Small intestine (tissue), 16 donors: ENCODE measurements around the gene MCMBP. TPM values are rescaled to one million over a fixed set of nuclear protein-coding genes. Genes with fewer than 3 reads are reported as not detected.
"Not testable (repeated sequence)": the region's sequence is repeated elsewhere in the genome, so short reads cannot be mapped to it uniquely, and the experiment has no call there.

Experiments used
- DNase-seq, 2 donors: peaks; one replicate each; pipeline versions ENCODE4 v3.0.0 to v3.0.0-alpha.2; 2013
- FAIRE-seq: peaks from 2 replicates; lab custom pipeline; 2012; peaks lifted over from hg19 to GRCh38; lab: Jason Lieb, UNC
- H3K27ac ChIP-seq, 3 donors: one replicate each; pipeline ENCODE4 v1.5.1; 2013; ENCODE audit warnings: low read length in 2 of 3, mild to moderate bottlenecking in 2 of 3, control low read depth in 1 of 3, inconsistent platforms in 1 of 3, low read depth in 1 of 3, moderate library complexity in 1 of 3
- H3K27me3 ChIP-seq, 3 donors: one replicate each; pipeline ENCODE4 v1.6.1; 2013; ENCODE audit warnings: low read length in 3 of 3, inconsistent platforms in 1 of 3; ENCODE audit not compliant: control insufficient read depth in 3 of 3, insufficient read depth in 3 of 3
- H3K36me3 ChIP-seq, 3 donors: one replicate each; pipeline ENCODE4 v1.6.1; 2013; ENCODE audit warnings: low read length in 3 of 3, inconsistent platforms in 1 of 3, low read depth in 1 of 3, mild to moderate bottlenecking in 1 of 3, moderate library complexity in 1 of 3; ENCODE audit not compliant: control insufficient read depth in 3 of 3, insufficient read depth in 2 of 3
- H3K4me1 ChIP-seq, 3 donors: one replicate each; pipeline ENCODE4 v1.6.1; 2013; ENCODE audit warnings: low read length in 2 of 3, inconsistent platforms in 1 of 3, low read depth in 1 of 3, mild to moderate bottlenecking in 1 of 3, moderate library complexity in 1 of 3; ENCODE audit not compliant: control insufficient read depth in 3 of 3, insufficient read depth in 2 of 3
- H3K4me3 ChIP-seq, 3 donors: one replicate each; pipeline ENCODE4 v1.5.1; 2013; ENCODE audit warnings: low read length in 3 of 3, control low read depth in 1 of 3, inconsistent platforms in 1 of 3, low read depth in 1 of 3, mild to moderate bottlenecking in 1 of 3, moderate library complexity in 1 of 3
- H3K9me3 ChIP-seq, 2 donors: one replicate each; pipeline ENCODE4 v1.6.1; 2013; ENCODE audit warnings: low read depth in 1 of 2, low read length in 1 of 2; ENCODE audit not compliant: control insufficient read depth in 2 of 2, insufficient read depth in 1 of 2
- WGBS, 3 donors: extraction: QIAGEN DNeasy Blood & Tissue Kit; methylation state at CpG; one replicate each; pipeline ENCODE4 v1.1.7; 2013; 5-methylcytosine and 5-hydroxymethylcytosine counted together
- long read RNA-seq, 10 donors: transcript quantifications; one replicate each; lab custom pipeline, GENCODE V29; 2026
- polyA plus RNA-seq, 4 donors: library from polyadenylated mRNA; stranded (reverse) in 3 of 4; unstranded in 1 of 4; fragments of 200-250 nt in 3 of 4; fragments of 120-200 nt in 1 of 4; gene quantifications; one replicate each; pipeline versions ENCODE4 v1.2.1 to v1.2.3, GENCODE V29; 2013
- donor health status: healthy with polysubstance abuse.
- donor health status: control.
- donor health status: control.
- donor health status: Bipolar disorder and iron deficiency.
- donor health status: healthy.

MCMBP gene, protein sequence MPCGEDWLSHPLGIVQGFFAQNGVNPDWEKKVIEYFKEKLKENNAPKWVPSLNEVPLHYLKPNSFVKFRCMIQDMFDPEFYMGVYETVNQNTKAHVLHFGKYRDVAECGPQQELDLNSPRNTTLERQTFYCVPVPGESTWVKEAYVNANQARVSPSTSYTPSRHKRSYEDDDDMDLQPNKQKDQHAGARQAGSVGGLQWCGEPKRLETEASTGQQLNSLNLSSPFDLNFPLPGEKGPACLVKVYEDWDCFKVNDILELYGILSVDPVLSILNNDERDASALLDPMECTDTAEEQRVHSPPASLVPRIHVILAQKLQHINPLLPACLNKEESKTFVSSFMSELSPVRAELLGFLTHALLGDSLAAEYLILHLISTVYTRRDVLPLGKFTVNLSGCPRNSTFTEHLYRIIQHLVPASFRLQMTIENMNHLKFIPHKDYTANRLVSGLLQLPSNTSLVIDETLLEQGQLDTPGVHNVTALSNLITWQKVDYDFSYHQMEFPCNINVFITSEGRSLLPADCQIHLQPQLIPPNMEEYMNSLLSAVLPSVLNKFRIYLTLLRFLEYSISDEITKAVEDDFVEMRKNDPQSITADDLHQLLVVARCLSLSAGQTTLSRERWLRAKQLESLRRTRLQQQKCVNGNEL
- polyA plus RNA-seq: 10 to 100 TPM; 21.5 to 37.6 (median 25.8) TPM
- long read RNA-seq, donor 1, full-length matches to known transcripts: 15 of 20 reads
- long read RNA-seq, donor 1, partial matches to known transcripts: 5 of 20 reads
- long read RNA-seq, donor 1, other reads (novel, unspliced or antisense): 0 of 20 reads
- long read RNA-seq, donor 2, full-length matches to known transcripts: 4 of 4 reads
- long read RNA-seq, donor 2, partial matches to known transcripts: 0 of 4 reads
- long read RNA-seq, donor 2, other reads (novel, unspliced or antisense): 0 of 4 reads
- long read RNA-seq, donor 3, full-length matches to known transcripts: 3 of 3 reads
- long read RNA-seq, donor 3, partial matches to known transcripts: 0 of 3 reads
- long read RNA-seq, donor 3, other reads (novel, unspliced or antisense): 0 of 3 reads
- long read RNA-seq, donor 4: 0 reads
- long read RNA-seq, donor 5: 0 reads
- long read RNA-seq, donor 6, full-length matches to known transcripts: 4 of 4 reads
- long read RNA-seq, donor 6, partial matches to known transcripts: 0 of 4 reads
- long read RNA-seq, donor 6, other reads (novel, unspliced or antisense): 0 of 4 reads
- long read RNA-seq, donor 7: 0 reads
- long read RNA-seq, donor 8, full-length matches to known transcripts: 1 of 1 reads
- long read RNA-seq, donor 8, partial matches to known transcripts: 0 of 1 reads
- long read RNA-seq, donor 8, other reads (novel, unspliced or antisense): 0 of 1 reads
- long read RNA-seq, donor 9, full-length matches to known transcripts: 3 of 3 reads
- long read RNA-seq, donor 9, partial matches to known transcripts: 0 of 3 reads
- long read RNA-seq, donor 9, other reads (novel, unspliced or antisense): 0 of 3 reads
- long read RNA-seq, donor 10, full-length matches to known transcripts: 8 of 8 reads
- long read RNA-seq, donor 10, partial matches to known transcripts: 0 of 8 reads
- long read RNA-seq, donor 10, other reads (novel, unspliced or antisense): 0 of 8 reads

DNA sequence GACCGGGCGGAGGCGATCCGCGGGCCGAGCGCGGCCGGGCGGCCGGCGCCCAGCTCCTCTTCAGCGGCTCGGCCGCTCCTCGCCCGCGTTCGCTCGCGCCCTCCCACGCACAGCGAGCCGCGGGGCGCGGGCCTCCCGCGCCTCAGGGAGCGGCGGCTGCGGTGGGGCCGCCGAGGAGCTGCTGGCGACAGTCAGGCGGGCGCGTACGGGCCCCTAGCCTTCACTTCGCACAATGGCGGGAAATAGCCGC lies at the start of gene MCMBP:
MCMBP (minus strand) TSS at position 234 of the 250 bp plus-strand sequence. CDS start 259 bp downstream, outside the sequence.
- Histone ChIP-seq H3K4me3 (peak within 1 kb of the TSS; percentile 88 to 97 (median 94)), H3K27ac (peak within 1 kb of the TSS; percentile 74 to 93 (median 92)), H3K27me3 (no peaks in the 10 kb centered on the region), H3K36me3 (no peaks in the 10 kb centered on the region), H3K4me1 (peaks cover 3 to 6% (median 3%) of the 10 kb centered on the region in 3 donors), H3K9me3 (no peaks in the 10 kb centered on the region)
- FAIRE-seq: no peak
- 0 to 1% (median 1%) methylated on average over 36 to 42 of the region's 42 CpGs for WGBS, 3 donors
- DNase-seq: no peak

DNA sequence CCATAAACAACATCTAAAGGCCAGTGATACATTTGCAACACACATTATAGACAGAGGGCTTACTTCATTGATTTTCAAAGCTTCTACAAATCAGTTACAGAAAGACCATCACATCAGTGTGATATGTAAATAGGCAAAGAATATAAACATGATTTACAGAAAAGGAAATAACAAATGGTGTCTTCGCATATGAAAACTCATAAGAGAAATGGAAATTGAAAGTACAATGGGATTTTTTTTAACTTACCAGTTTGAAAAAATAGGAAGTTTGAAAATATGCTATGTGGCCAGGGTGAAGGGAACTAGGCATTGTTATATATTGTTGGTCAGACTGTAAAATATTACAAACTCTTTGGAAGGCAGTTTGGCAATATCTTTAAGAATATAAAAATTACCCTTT lies 47.2 kb upstream of the MCMBP start:
- H3K27ac ChIP-seq: no peak overlapping the region
- DNase-seq (no peak), FAIRE-seq (no peak)
- H3K27me3 ChIP-seq: no peaks in the 10 kb centered on the region
- 59 to 82% (median 63%) methylated on average over 1 of the region's 1 CpG for WGBS, 3 donors
- peaks cover 17 to 29% (median 18%) of the 10 kb centered on the region in 3 donors for H3K36me3 ChIP-seq
- no peaks in the 10 kb centered on the region for H3K4me1 ChIP-seq
- no peaks in the 10 kb centered on the region for H3K9me3 ChIP-seq
- H3K4me3 ChIP-seq: no peak overlapping the region

DNA sequence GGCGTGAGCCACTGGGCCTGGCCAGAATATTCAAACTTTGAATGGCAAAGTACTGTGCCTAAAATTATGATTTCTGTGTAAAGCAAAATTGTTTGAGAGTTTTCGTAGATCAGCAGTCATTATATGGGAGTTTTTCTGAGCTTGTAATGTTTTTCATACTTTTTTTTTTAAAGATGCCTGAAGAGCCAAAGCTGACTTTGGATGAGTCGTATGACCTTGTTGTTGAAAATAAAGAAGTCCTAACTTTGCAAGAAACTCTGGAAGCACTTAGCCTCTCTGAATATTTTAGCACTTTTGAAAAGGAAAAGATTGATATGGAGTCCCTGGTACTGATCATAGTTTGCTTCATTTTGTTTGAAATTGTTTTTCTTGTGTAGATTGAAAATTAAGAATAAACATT lies 46.6 kb upstream of the MCMBP start:
- WGBS, 3 donors: 94 to 95% (median 95%) methylated on average over 3 of the region's 3 CpGs
- DNase-seq (no peak), FAIRE-seq (no peak)
- Histone ChIP-seq H3K4me1 (no peaks in the 10 kb centered on the region), H3K27me3 (no peaks in the 10 kb centered on the region), H3K27ac (no peak overlapping the region), H3K9me3 (no peaks in the 10 kb centered on the region), H3K4me3 (no peak overlapping the region), H3K36me3 (peaks cover 14 to 24% (median 17%) of the 10 kb centered on the region in 3 donors)

DNA sequence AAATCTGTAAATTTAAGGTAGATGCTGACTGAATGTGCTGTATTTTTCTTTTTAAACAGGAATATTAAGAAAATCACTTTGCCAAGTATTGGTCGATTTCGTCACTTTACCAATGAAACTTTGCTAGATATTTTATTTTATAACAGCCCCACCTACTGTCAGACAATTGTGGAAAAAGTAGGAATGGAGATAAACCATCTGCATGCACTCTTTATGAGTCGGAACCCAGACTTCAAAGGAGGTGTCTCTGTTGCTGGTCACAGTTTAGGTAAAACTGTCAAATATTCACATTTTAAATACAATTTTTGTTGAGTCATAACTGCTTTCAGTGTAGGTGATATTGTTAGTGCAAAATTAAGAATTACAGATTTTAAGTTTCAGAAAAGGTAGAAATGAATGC lies 45.1 kb upstream of the MCMBP start:
- H3K4me1 ChIP-seq: no peaks in the 10 kb centered on the region
- DNase-seq: no peak
- H3K27me3 ChIP-seq: no peaks in the 10 kb centered on the region
- no peak for FAIRE-seq
- H3K36me3 ChIP-seq: peaks cover 13 to 31% (median 18%) of the 10 kb centered on the region in 3 donors
- no peak overlapping the region for H3K4me3 ChIP-seq
- WGBS, 3 donors: 72 to 83% (median 74%) methylated on average over 3 of the region's 3 CpGs
- no peaks in the 10 kb centered on the region for H3K9me3 ChIP-seq
- H3K27ac ChIP-seq: no peak overlapping the region

DNA sequence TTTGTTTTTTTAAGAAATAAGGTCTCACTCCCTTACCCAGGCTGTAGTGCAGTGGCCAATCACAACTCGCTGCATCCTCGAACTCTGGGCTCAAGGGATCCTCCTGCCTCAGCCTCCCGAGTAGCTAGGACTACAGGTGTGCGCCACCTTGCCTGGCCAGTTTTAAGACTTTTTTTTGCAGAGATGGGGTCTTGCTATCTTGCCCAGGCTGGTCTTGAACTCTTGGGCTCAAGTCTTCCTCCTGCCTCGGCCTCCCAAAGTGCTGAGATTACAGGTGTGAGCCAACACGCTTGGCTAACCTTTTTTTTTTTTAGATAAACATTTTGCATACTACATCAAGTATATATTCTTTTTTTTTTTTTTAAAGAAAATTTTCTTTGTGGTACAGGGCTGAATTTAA lies 38.0 kb upstream of the MCMBP start:
- H3K27me3 ChIP-seq: no peaks in the 10 kb centered on the region
- peaks cover 3 to 48% (median 10%) of the 10 kb centered on the region in 3 donors for H3K36me3 ChIP-seq

GRCh38 chr10:119908166-119908565 lies 35.5 kb upstream of the MCMBP start:
- H3K27ac ChIP-seq: no peak overlapping the region
- H3K36me3 ChIP-seq: peaks cover 11 to 46% (median 18%) of the 10 kb centered on the region in 3 donors
- H3K27me3 ChIP-seq: no peaks in the 10 kb centered on the region
- no peaks in the 10 kb centered on the region for H3K4me1 ChIP-seq
- DNase-seq (no peak), FAIRE-seq (no peak)
- no peaks in the 10 kb centered on the region for H3K9me3 ChIP-seq
- no peak overlapping the region for H3K4me3 ChIP-seq

More for the DNA sequence above, 38.0 kb upstream of the MCMBP start:
- no peak overlapping the region for H3K4me3 ChIP-seq
- WGBS, 3 donors: 97 to 100% (median 99%) methylated on average over 6 of the region's 6 CpGs
- no peaks in the 10 kb centered on the region for H3K9me3 ChIP-seq
- H3K4me1 ChIP-seq: no peaks in the 10 kb centered on the region
- DNase-seq: no peak
- H3K27ac ChIP-seq: no peak overlapping the region
- FAIRE-seq: no peak

DNA sequence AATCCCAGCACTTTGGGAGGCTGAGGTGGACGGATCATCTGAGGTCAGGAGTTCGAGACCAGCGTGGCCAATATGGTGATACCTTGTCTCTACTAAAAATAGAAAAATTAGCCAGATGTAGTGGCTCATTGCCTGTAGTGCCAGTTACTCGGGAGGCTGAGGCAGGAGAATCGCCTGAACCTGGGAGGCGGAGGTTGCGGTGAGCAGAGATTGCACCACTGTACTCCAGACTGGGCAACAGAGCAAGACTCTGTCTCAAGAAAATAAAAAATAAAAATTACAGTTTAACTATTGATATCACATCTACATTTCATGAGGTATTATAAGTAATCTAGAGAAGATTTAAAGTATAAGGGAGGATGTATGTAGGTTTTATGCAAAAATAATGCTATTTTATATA lies 35.1 kb upstream of the MCMBP start:
- H3K27ac ChIP-seq, DNase-seq, H3K9me3 ChIP-seq, FAIRE-seq, H3K4me3 ChIP-seq, H3K4me1 ChIP-seq, H3K27me3 ChIP-seq: not testable (repeated sequence)
- WGBS, 3 donors: 97 to 99% (median 98%) methylated on average over 7 of the region's 7 CpGs
- H3K36me3 ChIP-seq: peaks cover 12 to 47% (median 18%) of the 10 kb centered on the region in 3 donors
